Fibroblast of lung (primary cell): ENCODE data around the gene C1orf232. TPM values are rescaled to one million over a fixed set of nuclear protein-coding genes. Genes with fewer than 3 reads are reported as not detected.

Source experiments
- DNase-seq, 2 donors: peaks; one replicate each; pipeline versions ENCODE4 v3.0.0 to v3.0.0-alpha.2; 2010; ENCODE audit warnings: low read depth in 2 of 2
- H2AFZ ChIP-seq: 2 replicates; pipeline ENCODE4 v1.5.1; 2012; ENCODE audit warnings: low read length, control low read depth, inconsistent platforms
- H3K27ac ChIP-seq: 2 replicates; pipeline ENCODE4 v1.5.1; 2011; ENCODE audit warnings: low read length, control low read depth; ENCODE audit not compliant: insufficient read depth
- H3K27me3 ChIP-seq: 2 replicates; pipeline ENCODE4 v1.5.1; 2011; ENCODE audit warnings: mild to moderate bottlenecking, low read length; ENCODE audit not compliant: control insufficient read depth, insufficient read depth
- H3K36me3 ChIP-seq: 2 replicates; pipeline ENCODE4 v1.5.1; 2011; ENCODE audit warnings: low read length; ENCODE audit not compliant: control insufficient read depth, insufficient read depth
- H3K4me1 ChIP-seq: 2 replicates; pipeline ENCODE4 v1.5.1; 2011; ENCODE audit warnings: low read length; ENCODE audit not compliant: control insufficient read depth, insufficient read depth; ENCODE audit errors: extremely low read depth
- H3K4me2 ChIP-seq: 2 replicates; pipeline ENCODE4 v1.5.1; 2011; ENCODE audit warnings: low read length, control low read depth; ENCODE audit not compliant: insufficient read depth; ENCODE audit errors: extremely low read depth
- H3K4me3 ChIP-seq, 4 experiments: fragments of 200-600 bp in 1 of 4; sonication (generic) in 1 of 4; replicated peaks in 1 of 4; 2 replicates each; pipeline ENCODE4 v1.5.1; 2011 to 2016; ENCODE audit warnings: low read length in 4 of 4, low read depth in 3 of 4, mild to moderate bottlenecking in 3 of 4, control low read depth in 2 of 4, inconsistent platforms in 1 of 4, mixed read lengths in 1 of 4; ENCODE audit not compliant: insufficient read depth in 1 of 4; ENCODE audit errors: control extremely low read depth in 1 of 4
- H3K79me2 ChIP-seq: 2 replicates; pipeline ENCODE4 v1.5.1; 2012; ENCODE audit warnings: mild to moderate bottlenecking, low read length, inconsistent platforms; ENCODE audit not compliant: control insufficient read depth, insufficient read depth
- H3K9ac ChIP-seq: 2 replicates; pipeline ENCODE4 v1.5.1; 2011; ENCODE audit warnings: mild to moderate bottlenecking, low read length, control low read depth; ENCODE audit not compliant: insufficient read depth
- H3K9me3 ChIP-seq: 2 replicates; pipeline ENCODE4 v1.5.1; 2012; ENCODE audit warnings: low read depth, low read length; ENCODE audit not compliant: control insufficient read depth, insufficient read depth
- H4K20me1 ChIP-seq: 2 replicates; pipeline ENCODE4 v1.5.1; 2011; ENCODE audit warnings: low read length; ENCODE audit not compliant: control insufficient read depth, insufficient read depth; ENCODE audit errors: extremely low read depth
- EZH2 ChIP-seq: IDR thresholded peaks from 2 replicates; pipeline ENCODE4 v1.5.1; 2012; ENCODE audit warnings: low read length, control low read depth, mild to moderate bottlenecking; ENCODE audit errors: missing control alignments
- polyA plus RNA-seq, 2 donors: library from polyadenylated mRNA; depleted of rRNA in 1 of 2; stranded (reverse) in 1 of 2; unstranded in 1 of 2; fragments of >200 nt; gene quantifications; 2 replicates each; pipeline ENCODE4 v1.2.1, GENCODE V29; 2011 to 2012; ENCODE audit warnings: missing spikeins in 1 of 2
- total RNA-seq: library from RNA; depleted of rRNA; stranded (reverse); fragments of >200 nt; gene quantifications from 2 replicates; pipeline ENCODE4 v1.2.1, GENCODE V29; 2014
- TF ChIP-seq, protein P1 (sequence below), 2 donors: IDR thresholded peaks in 1 of 2; conservative IDR thresholded peaks in 1 of 2; 1 replicate in 1 of 2; 2 replicates in 1 of 2; pipeline ENCODE4 v1.5.1; 2011 to 2012; ENCODE audit warnings: low read length in 2 of 2, control low read depth in 1 of 2, inconsistent platforms in 1 of 2, low read depth in 1 of 2, mild to moderate bottlenecking in 1 of 2

Gene C1orf232
- total and polyA plus RNA-seq, 2 donors (not counting 1 experiment from before 2014, with no cell fraction given): not detected

DNA sequence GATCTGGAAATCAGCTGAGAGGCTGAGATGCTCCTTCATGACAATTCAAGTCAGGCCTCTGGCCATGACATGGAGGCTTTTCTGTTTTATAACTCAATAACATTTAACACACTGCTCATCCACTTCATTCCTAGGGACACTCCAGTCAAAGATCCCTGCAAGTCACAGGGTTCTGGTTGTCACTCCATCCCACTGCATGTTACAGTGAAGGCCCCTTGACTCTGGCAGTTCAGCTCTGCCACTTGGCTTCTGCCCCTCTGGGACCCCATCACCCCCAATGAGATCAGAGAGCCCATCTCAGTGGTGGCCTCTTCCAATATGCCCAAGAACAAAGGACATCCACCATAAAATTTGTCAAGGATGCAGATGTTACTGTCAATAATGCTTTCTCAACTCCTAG lies 19.9 kb downstream of the C1orf232 start:
- TF ChIP-seq, protein P1, sequence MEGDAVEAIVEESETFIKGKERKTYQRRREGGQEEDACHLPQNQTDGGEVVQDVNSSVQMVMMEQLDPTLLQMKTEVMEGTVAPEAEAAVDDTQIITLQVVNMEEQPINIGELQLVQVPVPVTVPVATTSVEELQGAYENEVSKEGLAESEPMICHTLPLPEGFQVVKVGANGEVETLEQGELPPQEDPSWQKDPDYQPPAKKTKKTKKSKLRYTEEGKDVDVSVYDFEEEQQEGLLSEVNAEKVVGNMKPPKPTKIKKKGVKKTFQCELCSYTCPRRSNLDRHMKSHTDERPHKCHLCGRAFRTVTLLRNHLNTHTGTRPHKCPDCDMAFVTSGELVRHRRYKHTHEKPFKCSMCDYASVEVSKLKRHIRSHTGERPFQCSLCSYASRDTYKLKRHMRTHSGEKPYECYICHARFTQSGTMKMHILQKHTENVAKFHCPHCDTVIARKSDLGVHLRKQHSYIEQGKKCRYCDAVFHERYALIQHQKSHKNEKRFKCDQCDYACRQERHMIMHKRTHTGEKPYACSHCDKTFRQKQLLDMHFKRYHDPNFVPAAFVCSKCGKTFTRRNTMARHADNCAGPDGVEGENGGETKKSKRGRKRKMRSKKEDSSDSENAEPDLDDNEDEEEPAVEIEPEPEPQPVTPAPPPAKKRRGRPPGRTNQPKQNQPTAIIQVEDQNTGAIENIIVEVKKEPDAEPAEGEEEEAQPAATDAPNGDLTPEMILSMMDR (conservative IDR thresholded peaks at IDR 0.05 in 1 of 2, IDR thresholded peaks at IDR 0.05 in 1 of 2; ENCODE audit: low read depth in 1 of 2, low read length in 2 of 2): no peak
- no peak for TF ChIP-seq EZH2
- Histone ChIP-seq H3K4me1 (no peaks in the 10 kb centered on the region), H3K27ac (no peak overlapping the region), H3K79me2 (no peaks in the 10 kb centered on the region), H3K27me3 (peaks cover 17% of the 10 kb centered on the region), H3K9ac (no peak overlapping the region), H4K20me1 (no peaks in the 10 kb centered on the region), H2AFZ (no peak overlapping the region), H3K4me2 (no peak overlapping the region), H3K9me3 (no peaks in the 10 kb centered on the region), H3K36me3 (no peaks in the 10 kb centered on the region), H3K4me3 (no peak overlapping the region)
- no peak for DNase-seq

DNA sequence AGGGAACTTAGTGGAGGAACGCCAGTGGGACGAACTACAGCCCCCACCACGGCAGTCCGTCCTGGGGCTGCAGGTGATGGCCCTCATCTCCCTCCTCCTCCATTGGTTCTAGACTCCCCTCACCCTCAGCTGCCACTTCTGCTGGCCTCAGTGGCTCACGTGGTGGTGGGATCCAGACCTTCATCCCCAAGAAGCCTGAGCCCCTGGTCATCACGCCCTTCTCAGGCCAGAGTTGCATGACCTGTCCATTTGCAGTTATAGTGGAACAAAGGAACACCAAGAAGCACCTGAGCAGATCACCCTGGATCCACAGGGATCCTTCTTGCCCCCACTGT lies 22.8 kb downstream of the C1orf232 start:
- TF ChIP-seq, protein P1 (conservative IDR thresholded peaks at IDR 0.05 in 1 of 2, IDR thresholded peaks at IDR 0.05 in 1 of 2; ENCODE audit: low read depth in 1 of 2, low read length in 2 of 2): no peak
- no peak for TF ChIP-seq EZH2
- no peaks in the 10 kb centered on the region for H3K36me3 ChIP-seq
- no peaks in the 10 kb centered on the region for H3K79me2 ChIP-seq
- no peak for DNase-seq
- H3K27ac ChIP-seq: no peak overlapping the region
- H3K4me2 ChIP-seq: no peak overlapping the region
- H3K4me3 ChIP-seq: no peak overlapping the region
- H3K9ac ChIP-seq: no peak overlapping the region
- H3K27me3 ChIP-seq: peaks cover 12% of the 10 kb centered on the region
- no peaks in the 10 kb centered on the region for H3K9me3 ChIP-seq
- no peak overlapping the region for H2AFZ ChIP-seq
- H3K4me1 ChIP-seq: no peaks in the 10 kb centered on the region
- H4K20me1 ChIP-seq: no peaks in the 10 kb centered on the region

DNA sequence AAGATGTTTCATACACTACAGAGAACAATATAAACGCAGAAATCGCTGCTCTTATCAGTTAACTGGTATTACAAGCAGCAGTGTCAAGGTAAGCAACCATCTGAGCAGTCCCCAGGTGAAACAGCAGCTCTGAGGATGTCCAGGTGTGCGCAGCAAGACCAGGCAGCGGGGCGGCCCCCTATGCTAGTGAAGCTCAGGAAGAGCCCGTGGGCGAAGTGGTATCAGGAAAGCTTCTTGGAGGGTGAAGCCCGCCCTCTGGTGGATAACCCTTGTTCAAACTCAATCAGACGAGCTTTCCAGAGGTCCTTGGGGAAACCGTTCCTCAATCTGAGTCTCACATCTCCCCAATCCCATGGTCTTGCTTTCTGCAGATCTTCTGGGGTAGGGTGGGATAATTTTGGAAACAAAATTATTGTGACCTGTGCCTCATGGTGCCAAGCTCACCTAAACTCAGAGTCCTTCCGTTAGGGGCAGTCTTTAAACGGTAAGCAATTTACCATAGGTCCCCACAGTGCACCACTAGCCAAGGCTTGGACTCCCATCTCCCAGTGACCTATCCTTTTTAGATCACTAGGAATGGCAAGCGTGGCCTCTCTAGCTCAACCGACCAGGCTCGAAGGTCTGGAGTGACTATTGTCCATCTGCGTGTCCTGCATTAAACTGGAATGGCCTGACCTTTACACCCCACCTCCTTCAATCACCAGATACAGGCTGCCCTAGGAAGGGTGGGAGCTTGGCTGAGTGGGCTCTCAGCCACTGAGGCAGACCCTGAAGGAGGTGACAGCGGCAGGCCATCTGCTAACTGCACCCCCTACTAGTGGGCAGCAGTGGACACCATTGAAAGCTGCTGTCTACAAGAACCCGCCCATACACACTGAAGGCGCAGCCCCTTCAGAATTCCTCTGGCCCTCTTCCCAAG lies 23.5 kb downstream of the C1orf232 start:
- peak; percentile 70 to 85 for DNase-seq
- no peak overlapping the region for H2AFZ ChIP-seq
- no peak overlapping the region for H3K9ac ChIP-seq
- H3K79me2 ChIP-seq: no peaks in the 10 kb centered on the region
- H3K4me3 ChIP-seq: no peak overlapping the region
- no peak for TF ChIP-seq EZH2
- TF ChIP-seq, protein P1 (conservative IDR thresholded peaks at IDR 0.05 in 1 of 2, IDR thresholded peaks at IDR 0.05 in 1 of 2; ENCODE audit: low read depth in 1 of 2, low read length in 2 of 2): peak; percentile 70 to 73
- H3K4me1 ChIP-seq: no peaks in the 10 kb centered on the region
- H3K4me2 ChIP-seq: no peak overlapping the region
- no peaks in the 10 kb centered on the region for H3K9me3 ChIP-seq
- H3K27ac ChIP-seq: no peak overlapping the region
- no peaks in the 10 kb centered on the region for H3K36me3 ChIP-seq
- no peaks in the 10 kb centered on the region for H4K20me1 ChIP-seq
- H3K27me3 ChIP-seq: peaks cover 12% of the 10 kb centered on the region
